ENCODE results near the gene NTM. TPM values are rescaled to one million over a fixed set of nuclear protein-coding genes. Genes with fewer than 3 reads are reported as not detected.

Gene NTM
- total and polyA plus RNA-seq, 7 donors, result 0.07 to 1.1 (median 0.22) TPM; not detected in 2

- peak; percentile 22 to 72 for DNase-seq
These were observed 755.8 kb downstream of the NTM start for GRCh38 chr11:132125988-132126871.

GRCh38 chr11:132126973-132127899, 756.8 kb downstream of the NTM start:
- peak overlapping the region; percentile 46 for H3K4me3 ChIP-seq
- peak; percentile 26 for TF ChIP-seq CTCF (IDR thresholded peaks at IDR 0.05)
- intact Hi-C loops (cut with DNase I), result loop anchor here in 1 of 2 donors (10.0 kb wide), 2 partner anchors 262 to 382 kb away; no protein-coding TSS in a partner anchor
- DNase-seq, result peak in 1 of 2 donors; percentile 28
- no peaks in the 10 kb centered on the region for H3K36me3 ChIP-seq (ENCODE audit: insufficient read depth in 1 of 2, low read depth in 1 of 2)
- H3K27me3 ChIP-seq (ENCODE audit: insufficient read depth in 3 of 3, low read length in 2 of 3), result no peaks in the 10 kb centered on the region
- ATAC-seq, result peak in 2 of 4 donors; percentile 44 to 82
- no peaks in the 10 kb centered on the region for H3K9me3 ChIP-seq
- WGBS, 3 donors, result 14 to 19% (median 14%) methylated on average over 19 of the region's 19 CpGs
- H3K4me1 ChIP-seq, result peaks cover 4% of the 10 kb centered on the region
- no peak overlapping the region for H3K27ac ChIP-seq

More at GRCh38 chr11:132125988-132126871, 755.8 kb downstream of the NTM start:
- H3K36me3 ChIP-seq (ENCODE audit: insufficient read depth in 1 of 2, low read depth in 1 of 2), result no peaks in the 10 kb centered on the region
- H3K27me3 ChIP-seq (ENCODE audit: insufficient read depth in 3 of 3, low read length in 2 of 3), result no peaks in the 10 kb centered on the region
- peak overlapping the region; percentile 36 for H3K27ac ChIP-seq
- ATAC-seq, result peak in 1 of 4 donors; percentile 79
- H3K9me3 ChIP-seq, result no peaks in the 10 kb centered on the region
- peaks cover 4% of the 10 kb centered on the region for H3K4me1 ChIP-seq
- peak overlapping the region; percentile 46 for H3K4me3 ChIP-seq
- TF ChIP-seq CTCF (IDR thresholded peaks at IDR 0.05), result no peak
- 8 to 14% (median 11%) methylated on average over 22 of the region's 22 CpGs for WGBS, 3 donors
- intact Hi-C loops (cut with DNase I), result loop anchor here in 1 of 2 donors (10.0 kb wide), 2 partner anchors 261 to 381 kb away; no protein-coding TSS in a partner anchor

DNA sequence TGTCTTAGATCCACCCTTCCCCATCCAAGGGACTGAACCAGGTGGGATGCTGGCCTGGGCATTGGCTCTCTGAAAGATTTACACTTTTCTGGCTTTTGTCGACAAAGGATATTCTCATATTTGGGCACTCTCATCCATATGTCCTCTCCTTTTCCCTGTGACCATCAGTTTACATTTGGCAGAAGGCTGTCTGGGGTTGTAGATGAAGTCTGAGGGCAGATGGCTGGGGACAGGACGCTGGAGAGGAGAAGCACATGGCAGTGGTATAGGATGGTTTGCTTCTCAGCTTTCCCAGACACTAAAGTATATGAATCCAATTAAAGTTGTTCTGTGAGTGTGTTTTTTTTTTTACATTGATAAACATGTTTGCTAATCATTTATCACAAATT, 757.5 kb downstream of the NTM start:
- intact Hi-C loops (cut with DNase I), result loop anchor here in 1 of 2 donors (10.0 kb wide), 2 partner anchors 263 to 383 kb away; no protein-coding TSS in a partner anchor
- Histone ChIP-seq H3K27ac (no peak overlapping the region), H3K4me1 (peaks cover 4% of the 10 kb centered on the region), H3K4me3 (no peak overlapping the region), H3K9me3 (no peaks in the 10 kb centered on the region), H3K36me3 (ENCODE audit: insufficient read depth in 1 of 2, low read depth in 1 of 2) (no peaks in the 10 kb centered on the region), H3K27me3 (ENCODE audit: insufficient read depth in 3 of 3, low read length in 2 of 3) (no peaks in the 10 kb centered on the region)
- DNase-seq, result no peak
- no peak for TF ChIP-seq CTCF (IDR thresholded peaks at IDR 0.05)
- WGBS, 3 donors, result 48 to 58% (median 52%) methylated on average over 2 of the region's 2 CpGs
- ATAC-seq, result no peak

DNA sequence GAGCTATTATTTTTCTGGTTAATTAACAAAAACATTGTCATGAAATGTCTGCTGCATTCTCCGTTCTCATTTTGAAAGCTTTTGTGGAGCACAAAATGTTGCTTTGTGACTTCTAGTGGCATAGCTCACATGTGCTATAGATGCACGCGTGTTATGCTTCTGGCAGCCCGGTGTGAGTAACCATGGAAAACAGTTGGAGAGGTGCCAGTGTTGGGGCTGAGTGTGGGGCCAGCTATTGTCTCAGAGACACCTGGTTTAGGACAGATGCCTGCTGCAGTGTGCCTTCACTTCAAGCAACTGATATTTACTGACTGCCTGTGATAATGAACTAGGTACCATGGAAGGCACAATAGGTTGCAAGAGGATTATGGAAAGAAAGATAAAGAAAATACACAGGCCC, 760.6 kb downstream of the NTM start:
- ATAC-seq, result no peak
- no peak overlapping the region for H3K4me3 ChIP-seq
- WGBS, 3 donors, result 29 to 57% (median 39%) methylated on average over 4 of the region's 4 CpGs
- intact Hi-C loops (cut with DNase I), result no loop called here
- H3K4me1 ChIP-seq, result peaks cover 2% of the 10 kb centered on the region
- H3K27me3 ChIP-seq (ENCODE audit: insufficient read depth in 3 of 3, low read length in 2 of 3), result no peaks in the 10 kb centered on the region
- no peak overlapping the region for H3K27ac ChIP-seq
- H3K9me3 ChIP-seq, result no peaks in the 10 kb centered on the region
- no peak for DNase-seq
- no peaks in the 10 kb centered on the region for H3K36me3 ChIP-seq (ENCODE audit: insufficient read depth in 1 of 2, low read depth in 1 of 2)
- no peak for TF ChIP-seq CTCF (IDR thresholded peaks at IDR 0.05)

Measured in psoas muscle (tissue), 8 donors.